H54 (cell line): ENCODE measurements around the gene TCEA2.

ENCODE experiments used
- DNase-seq: peaks from one replicate; pipeline ENCODE4 v3.0.0; 2011; ENCODE audit warnings: low spot score, mixed read lengths; ENCODE audit not compliant: insufficient read length
- FAIRE-seq: peaks from 3 replicates; lab custom pipeline; 2011; peaks lifted over from hg19 to GRCh38; lab: Jason Lieb, UNC
- POLR2A ChIP-seq: IDR thresholded peaks from 2 replicates; pipeline ENCODE4 v1.6.1; 2011; ENCODE audit warnings: low read depth, mild to moderate bottlenecking, low read length

The TCEA2 gene

GRCh38 chr20:64057628-64058498 lies 5.1 kb upstream of the TCEA2 start:
- TF ChIP-seq POLR2A = no peak
- DNase-seq = peak; percentile 83
- FAIRE-seq = no peak

- no peak for DNase-seq
- no peak for TF ChIP-seq POLR2A
- FAIRE-seq = no peak
Observed at GRCh38 chr20:64058536-64058935, 4.5 kb upstream of the TCEA2 start.

- DNase-seq (no peak), FAIRE-seq (no peak)
- TF ChIP-seq POLR2A = no peak
Observed at GRCh38 chr20:64062276-64062595, 762 bp upstream of the TCEA2 start.

- no peak for DNase-seq
- TF ChIP-seq POLR2A = 0 out of 2 replicates have a peak, but pooled peaks have one; percentile 10
Observed at GRCh38 chr20:64063389-64064144, 569 bp downstream of the TCEA2 start.

GRCh38 chr20:64064145-64064698 lies 1.2 kb downstream of the TCEA2 start:
- no peak for TF ChIP-seq POLR2A
- FAIRE-seq (no peak), DNase-seq (peak; percentile 97)

More at GRCh38 chr20:64063389-64064144, 569 bp downstream of the TCEA2 start:
- no peak for FAIRE-seq

- FAIRE-seq = no peak
- no peak for TF ChIP-seq POLR2A
- no peak for DNase-seq
Observed at GRCh38 chr20:64065062-64065973, 2.3 kb downstream of the TCEA2 start.

- peak; percentile 95 for DNase-seq
- TF ChIP-seq POLR2A = peak; percentile 27; the same call in 1 of the 2 replicates
- FAIRE-seq = peak; percentile 75
Observed at GRCh38 chr20:64065974-64066343, 3.0 kb downstream of the TCEA2 start.

- FAIRE-seq (no peak), DNase-seq (no peak)
- TF ChIP-seq POLR2A = no peak
Observed at GRCh38 chr20:64067005-64067632, 4.1 kb downstream of the TCEA2 start.

- TF ChIP-seq POLR2A = no peak
- FAIRE-seq = no peak
- no peak for DNase-seq
Observed at GRCh38 chr20:64067733-64068307, 4.8 kb downstream of the TCEA2 start.

- no peak for DNase-seq
- TF ChIP-seq POLR2A = no peak
Observed at GRCh38 chr20:64068386-64069208, 5.6 kb downstream of the TCEA2 start.

GRCh38 chr20:64069209-64069613 lies 6.2 kb downstream of the TCEA2 start:
- TF ChIP-seq POLR2A = no peak
- FAIRE-seq (no peak), DNase-seq (no peak)

More at GRCh38 chr20:64068386-64069208, 5.6 kb downstream of the TCEA2 start:
- FAIRE-seq = no peak
